D721Med (cell line): ENCODE results near the gene SH2D4B.

Source experiments
- DNase-seq: peaks from one replicate; pipeline ENCODE4 v3.0.0; 2011; ENCODE audit warnings: low spot score; ENCODE audit not compliant: insufficient read length
- FAIRE-seq: peaks from 2 replicates; lab custom pipeline; 2011; peaks lifted over from hg19 to GRCh38; lab: Jason Lieb, UNC
- TF ChIP-seq, protein P1 (sequence below): IDR thresholded peaks from 2 replicates; pipeline ENCODE4 v1.5.1; 2012; ENCODE audit warnings: mild to moderate bottlenecking, control low read depth; ENCODE audit not compliant: insufficient read depth; ENCODE audit errors: missing control alignments

The SH2D4B gene

DNA sequence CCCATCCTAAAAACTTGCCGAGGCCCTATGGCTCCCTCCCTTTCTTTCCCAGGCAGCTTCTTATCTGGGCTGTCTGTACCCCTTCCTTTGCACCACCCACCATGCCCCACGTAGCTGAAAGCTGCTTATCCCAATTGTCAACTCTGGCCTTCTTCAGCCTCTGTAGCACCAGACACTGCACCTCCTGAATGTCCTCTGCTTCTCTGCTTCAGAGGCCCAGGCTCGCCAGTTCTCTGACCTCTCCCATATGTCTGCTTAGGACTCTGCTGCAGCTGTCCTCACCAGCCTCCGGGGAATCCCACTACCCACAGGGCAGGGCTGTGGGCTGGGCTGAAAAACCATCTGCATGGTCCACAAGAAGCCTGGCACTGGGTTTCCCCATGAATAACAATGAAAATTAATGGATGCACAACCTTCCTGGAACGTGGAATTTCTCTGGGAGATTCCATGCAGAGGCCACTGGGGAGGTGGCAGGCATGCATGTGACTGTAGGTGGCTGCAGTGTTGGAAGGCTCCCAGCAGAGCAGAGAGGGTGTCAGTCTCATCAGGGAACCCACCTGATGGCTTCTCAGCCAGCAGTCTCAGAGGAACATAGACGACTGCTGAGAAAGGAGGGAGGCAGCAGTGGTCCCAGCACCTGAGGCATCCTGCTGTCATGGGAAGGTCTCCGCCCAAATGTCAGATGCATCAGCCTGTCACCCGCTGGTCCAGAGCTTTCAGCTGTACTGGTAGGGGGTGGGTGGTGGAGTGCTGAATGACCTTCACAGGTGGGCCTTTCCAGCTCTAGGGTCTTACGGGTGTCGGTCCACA lies 16.8 kb upstream of the SH2D4B start:
- FAIRE-seq (no peak), DNase-seq (no peak)
- TF ChIP-seq, protein P1, sequence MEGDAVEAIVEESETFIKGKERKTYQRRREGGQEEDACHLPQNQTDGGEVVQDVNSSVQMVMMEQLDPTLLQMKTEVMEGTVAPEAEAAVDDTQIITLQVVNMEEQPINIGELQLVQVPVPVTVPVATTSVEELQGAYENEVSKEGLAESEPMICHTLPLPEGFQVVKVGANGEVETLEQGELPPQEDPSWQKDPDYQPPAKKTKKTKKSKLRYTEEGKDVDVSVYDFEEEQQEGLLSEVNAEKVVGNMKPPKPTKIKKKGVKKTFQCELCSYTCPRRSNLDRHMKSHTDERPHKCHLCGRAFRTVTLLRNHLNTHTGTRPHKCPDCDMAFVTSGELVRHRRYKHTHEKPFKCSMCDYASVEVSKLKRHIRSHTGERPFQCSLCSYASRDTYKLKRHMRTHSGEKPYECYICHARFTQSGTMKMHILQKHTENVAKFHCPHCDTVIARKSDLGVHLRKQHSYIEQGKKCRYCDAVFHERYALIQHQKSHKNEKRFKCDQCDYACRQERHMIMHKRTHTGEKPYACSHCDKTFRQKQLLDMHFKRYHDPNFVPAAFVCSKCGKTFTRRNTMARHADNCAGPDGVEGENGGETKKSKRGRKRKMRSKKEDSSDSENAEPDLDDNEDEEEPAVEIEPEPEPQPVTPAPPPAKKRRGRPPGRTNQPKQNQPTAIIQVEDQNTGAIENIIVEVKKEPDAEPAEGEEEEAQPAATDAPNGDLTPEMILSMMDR, result no peak

DNA sequence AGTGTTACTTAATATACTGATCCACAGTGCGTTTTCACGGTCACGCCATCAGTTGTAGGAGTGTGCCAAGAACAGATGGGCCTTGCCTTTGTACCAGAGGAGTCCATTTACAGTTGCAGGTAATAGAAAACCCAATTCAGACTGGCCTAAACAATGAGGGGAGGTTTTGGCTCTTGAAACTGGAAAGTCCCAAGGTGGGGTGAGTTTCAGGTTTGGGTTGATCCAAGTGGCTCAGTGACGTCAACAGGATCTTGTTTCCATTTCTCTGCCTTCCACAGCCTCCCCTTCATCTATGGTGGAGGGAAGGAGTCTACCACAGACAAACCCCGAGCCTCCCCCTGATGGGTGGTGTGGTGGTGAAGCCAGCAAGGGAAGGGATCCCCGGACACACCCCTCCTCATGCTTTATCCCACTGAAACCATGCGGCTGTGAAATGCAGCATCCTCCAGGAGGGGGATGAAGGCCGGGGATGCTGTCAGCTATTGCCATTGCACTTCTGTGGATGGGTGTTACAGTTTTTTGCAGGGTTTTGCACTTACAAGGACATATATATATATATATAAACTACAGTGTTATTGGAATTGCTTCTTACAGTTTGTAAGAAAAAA lies 14.8 kb upstream of the SH2D4B start:
- FAIRE-seq, result no peak
- no peak for DNase-seq
- TF ChIP-seq, protein P1, result no peak

DNA sequence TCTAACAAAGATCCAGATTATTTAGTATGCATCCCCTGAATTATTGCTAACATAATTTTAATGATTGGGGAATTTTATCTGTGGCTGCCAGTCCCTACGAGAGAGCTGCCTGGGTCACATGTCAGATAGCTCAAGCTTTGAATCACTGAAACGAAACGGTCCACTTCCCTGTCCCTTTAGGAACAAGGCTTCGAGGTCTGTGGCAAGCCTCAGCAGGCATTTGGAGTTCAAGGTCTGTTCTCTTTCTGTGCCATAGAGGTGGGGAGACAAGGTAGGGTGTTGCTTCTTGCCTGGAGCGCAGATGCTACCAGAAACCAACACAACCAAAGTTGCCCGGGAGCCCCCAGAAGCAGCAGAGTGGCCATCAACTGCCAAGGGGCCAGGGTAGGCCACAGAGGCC lies 13.9 kb upstream of the SH2D4B start:
- TF ChIP-seq, protein P1, result no peak
- FAIRE-seq, result no peak
- no peak for DNase-seq

DNA sequence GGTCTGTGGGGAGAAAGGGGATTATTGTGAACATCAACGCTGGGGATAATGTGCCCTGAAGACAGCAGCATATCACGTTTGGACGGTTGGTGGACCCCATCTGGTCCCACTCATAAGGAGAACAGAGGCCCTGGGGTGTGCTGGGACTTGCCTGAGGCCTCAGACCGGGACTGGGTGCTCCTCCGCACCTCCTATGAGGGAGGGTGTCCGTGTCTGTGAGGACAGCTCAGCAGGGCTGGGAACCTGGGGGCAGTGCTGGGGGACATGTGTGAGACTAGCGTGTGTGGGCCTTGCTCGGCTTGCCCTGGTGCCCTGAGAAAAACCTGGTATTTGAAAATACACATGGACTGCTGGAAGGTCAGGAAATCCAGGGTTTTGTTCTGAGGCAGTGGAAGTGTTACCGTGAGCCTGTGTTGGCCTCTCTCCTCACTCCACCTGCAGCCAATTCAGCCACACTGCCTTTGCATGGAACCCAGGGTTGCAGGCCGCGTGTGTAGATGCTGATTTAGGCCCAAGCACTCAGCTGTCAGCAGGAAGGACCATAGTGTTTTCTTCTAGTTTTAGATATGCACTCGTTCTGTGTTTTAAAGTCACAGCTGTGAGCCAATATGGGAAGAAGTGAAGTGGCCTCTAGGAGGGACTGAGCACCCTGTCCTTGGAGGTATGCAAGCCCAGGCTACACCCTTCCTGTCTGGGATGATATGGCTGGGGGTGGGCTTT lies 13.4 kb upstream of the SH2D4B start:
- TF ChIP-seq, protein P1, result no peak
- FAIRE-seq, result no peak

DNA sequence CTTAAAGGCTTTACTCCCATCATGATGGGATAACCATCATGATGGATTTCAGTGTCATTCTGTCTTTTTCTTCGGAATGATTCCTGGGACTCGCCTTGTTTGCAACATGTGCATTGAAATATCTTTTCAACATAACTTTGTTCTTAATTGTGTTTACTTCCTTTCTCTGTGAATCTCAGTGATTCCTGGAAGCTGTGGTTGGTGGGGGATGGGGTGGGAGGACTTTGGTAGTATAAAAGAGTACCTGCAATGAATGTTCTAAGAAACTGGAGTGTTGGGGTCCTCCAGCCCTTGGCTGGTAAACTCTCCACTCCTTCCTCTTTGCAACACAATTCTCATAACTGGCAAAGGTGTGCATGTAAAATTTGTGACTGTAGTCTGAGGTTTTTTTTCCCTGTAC lies 11.5 kb upstream of the SH2D4B start:
- FAIRE-seq, result no peak
- DNase-seq, result no peak
- TF ChIP-seq, protein P1, result no peak

More for the DNA sequence above, 13.4 kb upstream of the SH2D4B start:
- no peak for DNase-seq

DNA sequence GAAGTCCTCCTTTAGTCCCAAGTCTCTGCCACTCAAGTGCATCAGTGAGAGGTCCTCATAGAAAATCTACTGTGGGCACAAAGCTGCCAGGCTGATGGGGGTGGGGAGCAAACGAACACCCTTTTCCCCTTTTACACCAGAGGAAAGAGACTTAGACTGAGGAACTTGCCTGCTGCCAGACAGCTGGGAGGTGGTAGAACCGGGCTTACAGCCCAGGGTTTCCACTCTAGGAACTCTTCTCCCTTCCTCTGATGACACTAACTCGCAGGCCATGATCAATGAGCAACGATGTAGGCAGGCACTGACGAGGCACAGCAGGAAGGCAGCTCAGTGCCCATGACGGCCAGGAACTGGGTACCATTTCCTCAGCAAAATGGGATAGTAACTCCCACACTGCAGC lies 11.0 kb upstream of the SH2D4B start:
- TF ChIP-seq, protein P1, result no peak
- no peak for DNase-seq
- FAIRE-seq, result no peak
